ENCODE data around the gene GGPS1.

GRCh38 chr1:235325854-235326253 lies 2.5 kb upstream of the GGPS1 start:
- TF ChIP-seq, protein P1, sequence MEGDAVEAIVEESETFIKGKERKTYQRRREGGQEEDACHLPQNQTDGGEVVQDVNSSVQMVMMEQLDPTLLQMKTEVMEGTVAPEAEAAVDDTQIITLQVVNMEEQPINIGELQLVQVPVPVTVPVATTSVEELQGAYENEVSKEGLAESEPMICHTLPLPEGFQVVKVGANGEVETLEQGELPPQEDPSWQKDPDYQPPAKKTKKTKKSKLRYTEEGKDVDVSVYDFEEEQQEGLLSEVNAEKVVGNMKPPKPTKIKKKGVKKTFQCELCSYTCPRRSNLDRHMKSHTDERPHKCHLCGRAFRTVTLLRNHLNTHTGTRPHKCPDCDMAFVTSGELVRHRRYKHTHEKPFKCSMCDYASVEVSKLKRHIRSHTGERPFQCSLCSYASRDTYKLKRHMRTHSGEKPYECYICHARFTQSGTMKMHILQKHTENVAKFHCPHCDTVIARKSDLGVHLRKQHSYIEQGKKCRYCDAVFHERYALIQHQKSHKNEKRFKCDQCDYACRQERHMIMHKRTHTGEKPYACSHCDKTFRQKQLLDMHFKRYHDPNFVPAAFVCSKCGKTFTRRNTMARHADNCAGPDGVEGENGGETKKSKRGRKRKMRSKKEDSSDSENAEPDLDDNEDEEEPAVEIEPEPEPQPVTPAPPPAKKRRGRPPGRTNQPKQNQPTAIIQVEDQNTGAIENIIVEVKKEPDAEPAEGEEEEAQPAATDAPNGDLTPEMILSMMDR (optimal IDR thresholded peaks at IDR 0.05 in 1 of 3, IDR thresholded peaks at IDR 0.05 in 1 of 3, conservative IDR thresholded peaks at IDR 0.05 in 1 of 3; ENCODE audit: extremely low read depth in 1 of 3, insufficient read depth in 2 of 3, low read length in 3 of 3) = no peak
- TF ChIP-seq EZH2 (IDR thresholded peaks at IDR 0.05; ENCODE audit: low read length) = no peak
